ENCODE measurements around the gene ZNF81. TPM values are rescaled to one million over a fixed set of nuclear protein-coding genes. Genes with fewer than 3 reads are reported as not detected.
"Not testable (repeated sequence)": the region's sequence is repeated elsewhere in the genome, so short reads cannot be mapped to it uniquely, and the experiment has no call there.

Gene ZNF81
- total RNA-seq, 1 donor from 2014 or later, result 6.0 TPM

GRCh38 chrX:47843363-47843762 lies 6.7 kb downstream of the ZNF81 start:
- DNase-seq (ENCODE audit: low read depth), result no peak

- peak; percentile 21 for DNase-seq (ENCODE audit: low read depth)
These were observed 7.4 kb downstream of the ZNF81 start for GRCh38 chrX:47844117-47844516.

- DNase-seq (ENCODE audit: low read depth), result no peak
These were observed 9.3 kb downstream of the ZNF81 start for GRCh38 chrX:47846040-47846439.

- no peak for DNase-seq (ENCODE audit: low read depth)
These were observed 13.1 kb downstream of the ZNF81 start for GRCh38 chrX:47849778-47850177.

- DNase-seq (ENCODE audit: low read depth), result not testable (repeated sequence)
These were observed 13.7 kb downstream of the ZNF81 start for GRCh38 chrX:47850389-47850788.

- DNase-seq (ENCODE audit: low read depth), result no peak
These were observed 14.2 kb downstream of the ZNF81 start for GRCh38 chrX:47850901-47851300.

- no peak for DNase-seq (ENCODE audit: low read depth)
These were observed 17.8 kb downstream of the ZNF81 start for GRCh38 chrX:47854474-47854873.

- DNase-seq (ENCODE audit: low read depth), result no peak
These were observed 23.0 kb downstream of the ZNF81 start for GRCh38 chrX:47859686-47860085.

- DNase-seq (ENCODE audit: low read depth), result no peak
These were observed 26.0 kb downstream of the ZNF81 start for GRCh38 chrX:47862680-47863079.

GRCh38 chrX:47863187-47863586 lies 26.5 kb downstream of the ZNF81 start:
- DNase-seq (ENCODE audit: low read depth), result peak; percentile 32

GRCh38 chrX:47864300-47864699 lies 27.6 kb downstream of the ZNF81 start:
- DNase-seq (ENCODE audit: low read depth), result no peak

GRCh38 chrX:47864785-47865184 lies 28.1 kb downstream of the ZNF81 start:
- no peak for DNase-seq (ENCODE audit: low read depth)

GRCh38 chrX:47873123-47873522 lies 36.4 kb downstream of the ZNF81 start:
- no peak for DNase-seq (ENCODE audit: low read depth)

- DNase-seq (ENCODE audit: low read depth), result peak; percentile 68
These were observed 40.6 kb downstream of the ZNF81 start for GRCh38 chrX:47877327-47877726.

- no peak for DNase-seq (ENCODE audit: low read depth)
These were observed 41.5 kb downstream of the ZNF81 start for GRCh38 chrX:47878198-47878597.

- no peak for DNase-seq (ENCODE audit: low read depth)
These were observed 42.8 kb downstream of the ZNF81 start for GRCh38 chrX:47879463-47879862.

GRCh38 chrX:47880927-47881326 lies 44.2 kb downstream of the ZNF81 start:
- DNase-seq (ENCODE audit: low read depth), result no peak

- no peak for DNase-seq (ENCODE audit: low read depth)
These were observed 48.8 kb downstream of the ZNF81 start for GRCh38 chrX:47885501-47885900.

- DNase-seq (ENCODE audit: low read depth), result no peak
These were observed 61.3 kb downstream of the ZNF81 start for GRCh38 chrX:47898024-47898423.

GRCh38 chrX:47900833-47901232 lies 64.1 kb downstream of the ZNF81 start:
- no peak for DNase-seq (ENCODE audit: low read depth)

- DNase-seq (ENCODE audit: low read depth), result no peak
These were observed 65.5 kb downstream of the ZNF81 start for GRCh38 chrX:47902161-47902560.

- no peak for DNase-seq (ENCODE audit: low read depth)
These were observed 79.3 kb downstream of the ZNF81 start for GRCh38 chrX:47915886-47916493.

- DNase-seq (ENCODE audit: low read depth), result no peak
These were observed 81.6 kb downstream of the ZNF81 start for GRCh38 chrX:47918274-47918673.

- no peak for DNase-seq (ENCODE audit: low read depth)
These were observed 90.5 kb downstream of the ZNF81 start for GRCh38 chrX:47927212-47927611.
